PC-3 (cell line): Measurements from ENCODE around the gene TENM4.

Experiments
- CTCF ChIP-seq: fragments of 300-600 bp; sonication (generic); conservative IDR thresholded peaks from 2 replicates; pipeline ENCODE4 v1.5.1; 2017; ENCODE audit warnings: antibody characterized with exemption, low read depth, mild to moderate bottlenecking, low read length
- EZH2 ChIP-seq: fragments of 300-600 bp; sonication (generic); IDR thresholded peaks from one replicate; pipeline ENCODE4 v1.6.1; 2017; ENCODE audit warnings: antibody characterized with exemption, mild to moderate bottlenecking, low read length; ENCODE audit not compliant: unreplicated experiment
- EZH2phosphoT487 ChIP-seq: fragments of 300-600 bp; sonication (generic); IDR thresholded peaks from 2 replicates; pipeline ENCODE4 v1.6.1; 2018; ENCODE audit warnings: mild to moderate bottlenecking, antibody characterized with exemption, low read length, borderline replicate concordance

- no peak for TF ChIP-seq EZH2phosphoT487
- TF ChIP-seq CTCF: no peak
- TF ChIP-seq EZH2: no peak
Observed at GRCh38 chr11:79449040-79449439, 8.2 kb upstream of the TENM4 start.
